ENCODE measurements around the gene PDIA5. TPM values are rescaled to one million over a fixed set of nuclear protein-coding genes. Genes with fewer than 3 reads are reported as not detected.

Gene PDIA5
- total RNA-seq, 1 donor from 2014 or later, result 28.5 TPM

DNA sequence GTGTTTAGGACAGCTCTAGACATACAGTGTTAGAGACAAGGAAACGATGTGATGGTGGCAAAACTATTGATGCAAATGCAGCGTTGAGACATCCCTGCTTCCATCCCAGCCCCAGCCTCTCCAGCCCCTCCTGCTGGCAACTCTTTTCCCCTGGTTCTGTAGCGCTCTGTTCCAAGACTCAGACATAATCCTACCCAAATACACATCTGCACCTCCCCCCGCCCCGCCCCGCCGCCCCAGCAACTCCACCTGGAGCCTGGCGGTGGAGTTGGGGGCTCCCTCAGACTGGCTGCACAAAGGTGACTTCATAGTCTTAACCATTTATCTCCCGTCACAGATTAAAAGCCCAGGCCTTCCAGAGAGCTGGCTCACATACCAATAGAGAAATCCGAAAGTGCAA, 127.7 kb downstream of the PDIA5 start:
- H3K4me1 Mint-ChIP-seq (ENCODE audit: unreplicated experiment), result no peaks in the 10 kb centered on the region
- peaks cover 5% of the 10 kb centered on the region for H3K9me3 Mint-ChIP-seq

DNA sequence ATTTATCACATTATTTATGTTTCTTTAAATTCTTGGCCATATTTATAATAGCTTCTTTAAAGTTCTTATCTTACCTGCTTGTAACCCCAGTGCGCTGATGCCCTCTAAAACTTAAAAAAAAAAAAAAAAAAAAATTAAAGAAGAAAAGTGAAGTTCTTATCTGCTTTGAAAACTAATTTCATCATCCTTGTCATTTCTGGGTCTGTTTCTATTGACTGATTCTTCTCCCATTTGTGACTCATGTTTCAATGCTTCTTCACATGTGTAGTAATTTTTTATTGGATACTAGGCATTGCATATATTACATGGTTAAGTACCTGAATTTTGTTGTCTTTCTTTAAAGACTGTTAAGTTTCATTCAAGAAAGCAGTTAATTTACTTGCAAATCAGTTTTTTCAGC, 131.5 kb downstream of the PDIA5 start:
- TF ChIP-seq, protein P1, sequence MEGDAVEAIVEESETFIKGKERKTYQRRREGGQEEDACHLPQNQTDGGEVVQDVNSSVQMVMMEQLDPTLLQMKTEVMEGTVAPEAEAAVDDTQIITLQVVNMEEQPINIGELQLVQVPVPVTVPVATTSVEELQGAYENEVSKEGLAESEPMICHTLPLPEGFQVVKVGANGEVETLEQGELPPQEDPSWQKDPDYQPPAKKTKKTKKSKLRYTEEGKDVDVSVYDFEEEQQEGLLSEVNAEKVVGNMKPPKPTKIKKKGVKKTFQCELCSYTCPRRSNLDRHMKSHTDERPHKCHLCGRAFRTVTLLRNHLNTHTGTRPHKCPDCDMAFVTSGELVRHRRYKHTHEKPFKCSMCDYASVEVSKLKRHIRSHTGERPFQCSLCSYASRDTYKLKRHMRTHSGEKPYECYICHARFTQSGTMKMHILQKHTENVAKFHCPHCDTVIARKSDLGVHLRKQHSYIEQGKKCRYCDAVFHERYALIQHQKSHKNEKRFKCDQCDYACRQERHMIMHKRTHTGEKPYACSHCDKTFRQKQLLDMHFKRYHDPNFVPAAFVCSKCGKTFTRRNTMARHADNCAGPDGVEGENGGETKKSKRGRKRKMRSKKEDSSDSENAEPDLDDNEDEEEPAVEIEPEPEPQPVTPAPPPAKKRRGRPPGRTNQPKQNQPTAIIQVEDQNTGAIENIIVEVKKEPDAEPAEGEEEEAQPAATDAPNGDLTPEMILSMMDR (conservative IDR thresholded peaks at IDR 0.05), result no peak
- no peak overlapping the region for H3K4me3 Mint-ChIP-seq

More for the DNA sequence above, 127.7 kb downstream of the PDIA5 start:
- Mint-ChIP-seq H3K27ac (no peak overlapping the region), H3K27me3 (no peaks in the 10 kb centered on the region), H3K36me3 (no peaks in the 10 kb centered on the region), H3K4me3 (no peak overlapping the region)
- DNase-seq (ENCODE audit: extremely low spot score, unreplicated experiment), result no peak
- TF ChIP-seq, protein P1 (conservative IDR thresholded peaks at IDR 0.05), result peak; percentile 64

DNA sequence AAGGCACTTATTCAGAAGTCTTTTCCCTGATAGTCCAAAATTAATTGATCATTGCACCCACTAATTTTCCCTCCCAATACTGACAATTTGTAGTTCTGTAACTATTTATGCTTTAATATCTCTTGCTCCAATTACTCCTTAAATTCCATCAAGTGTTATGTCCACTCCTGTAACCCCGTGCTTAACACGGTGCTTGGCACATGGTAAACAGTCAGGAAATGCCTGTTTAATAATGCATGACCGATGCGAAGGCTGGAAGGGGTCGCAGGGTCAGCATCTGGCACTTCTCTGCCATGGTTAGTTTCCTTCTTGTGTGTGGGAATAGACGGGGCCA, 134.4 kb downstream of the PDIA5 start:
- TF ChIP-seq, protein P1 (conservative IDR thresholded peaks at IDR 0.05), result no peak
- H3K9me3 Mint-ChIP-seq, result peaks cover 5% of the 10 kb centered on the region
- peak overlapping the region; percentile 93 for H3K4me3 Mint-ChIP-seq
- no peak for DNase-seq (ENCODE audit: extremely low spot score, unreplicated experiment)
- no peaks in the 10 kb centered on the region for H3K36me3 Mint-ChIP-seq
- peaks cover 4% of the 10 kb centered on the region for H3K4me1 Mint-ChIP-seq (ENCODE audit: unreplicated experiment)
- peak overlapping the region; percentile 89 for H3K27ac Mint-ChIP-seq
- no peaks in the 10 kb centered on the region for H3K27me3 Mint-ChIP-seq

More for the DNA sequence above, 131.5 kb downstream of the PDIA5 start:
- Mint-ChIP-seq H3K9me3 (peaks cover 5% of the 10 kb centered on the region), H3K27me3 (no peaks in the 10 kb centered on the region), H3K27ac (no peak overlapping the region), H3K4me1 (ENCODE audit: unreplicated experiment) (peaks cover 4% of the 10 kb centered on the region), H3K36me3 (no peaks in the 10 kb centered on the region)
- no peak for DNase-seq (ENCODE audit: extremely low spot score, unreplicated experiment)

DNA sequence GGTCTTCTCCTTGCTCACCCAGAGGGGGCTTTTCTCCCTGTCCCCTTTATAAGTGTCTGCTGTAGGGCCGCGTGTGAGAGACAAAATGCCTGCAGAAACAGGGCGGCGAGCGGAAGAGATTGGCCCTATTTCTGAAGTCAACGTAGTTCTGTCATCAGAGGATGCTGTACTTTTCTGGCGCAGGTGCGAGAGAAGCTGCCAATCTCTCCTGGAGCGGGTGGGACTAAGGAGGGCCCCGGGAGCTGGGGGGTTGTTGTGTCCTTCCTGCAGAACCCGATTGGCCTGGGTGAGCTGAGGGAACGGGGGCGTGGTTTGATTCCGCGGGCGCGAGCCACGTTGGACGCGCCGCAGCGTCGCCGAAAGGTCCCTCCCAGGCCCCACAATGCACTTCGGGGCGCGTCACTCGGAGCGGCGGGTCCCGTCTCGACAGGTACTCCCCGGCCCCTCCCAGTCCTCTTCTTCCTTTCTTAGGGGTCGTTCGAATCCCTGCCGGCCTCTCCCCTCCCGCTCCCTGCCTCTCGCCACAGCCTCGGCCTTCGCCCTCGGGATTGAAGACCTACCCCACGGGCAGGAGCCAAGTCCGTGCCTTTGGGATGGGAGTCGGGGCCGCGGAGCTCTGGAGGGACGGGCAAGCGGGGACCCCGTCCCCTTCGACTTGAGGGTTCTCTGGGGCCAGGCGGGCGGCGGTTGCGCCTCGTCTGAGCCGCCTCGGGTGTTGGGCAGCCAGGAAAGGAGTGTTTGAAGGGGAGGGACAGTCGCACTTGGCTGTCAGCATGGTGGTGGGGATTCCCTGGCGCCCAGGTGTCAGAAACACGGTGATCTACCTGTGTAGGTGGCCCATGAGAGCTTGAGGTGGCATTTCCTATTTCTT, 135.0 kb downstream of the PDIA5 start, which contains the start of gene SEC22A:
Gene SEC22A (plus strand): TSS at position 387 of the 871 bp plus-strand sequence. CDS start 7,275 bp downstream, outside the sequence.
- TF ChIP-seq, protein P1 (conservative IDR thresholded peaks at IDR 0.05), result peak; percentile 36
- Mint-ChIP-seq H3K4me3 (peak within 1 kb of the TSS; percentile 93), H3K9me3 (peaks cover 5% of the 10 kb centered on the region), H3K27me3 (no peaks in the 10 kb centered on the region), H3K27ac (peak within 1 kb of the TSS; percentile 89), H3K4me1 (ENCODE audit: unreplicated experiment) (peaks cover 4% of the 10 kb centered on the region), H3K36me3 (no peaks in the 10 kb centered on the region)
- peak; percentile 94 for DNase-seq (ENCODE audit: extremely low spot score, unreplicated experiment)

DNA sequence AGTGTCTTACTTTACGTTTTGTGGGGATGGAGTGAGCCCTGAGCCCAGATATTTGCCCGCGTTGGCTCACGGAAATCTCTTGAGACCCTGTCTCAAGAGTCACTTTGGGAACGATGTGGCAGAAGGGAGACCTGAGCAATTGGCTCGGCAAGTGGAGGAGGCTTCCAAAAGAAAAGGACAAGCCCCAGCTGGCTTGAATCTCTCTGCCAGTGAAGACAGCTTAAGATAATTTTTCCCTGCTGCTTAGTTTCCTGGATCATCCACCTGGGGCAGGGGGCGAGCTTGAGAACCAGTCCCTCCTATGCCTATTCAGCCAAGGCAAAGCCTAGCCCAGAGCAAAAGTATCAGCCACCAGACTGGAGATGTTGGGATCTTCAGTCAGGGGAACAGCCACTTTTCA, 135.6 kb downstream of the PDIA5 start:
- H3K9me3 Mint-ChIP-seq, result peaks cover 5% of the 10 kb centered on the region
- TF ChIP-seq, protein P1 (conservative IDR thresholded peaks at IDR 0.05), result no peak
- no peaks in the 10 kb centered on the region for H3K27me3 Mint-ChIP-seq

More for the DNA sequence above, 135.6 kb downstream of the PDIA5 start:
- peaks cover 4% of the 10 kb centered on the region for H3K4me1 Mint-ChIP-seq (ENCODE audit: unreplicated experiment)
- no peaks in the 10 kb centered on the region for H3K36me3 Mint-ChIP-seq
- no peak for DNase-seq (ENCODE audit: extremely low spot score, unreplicated experiment)
- peak overlapping the region; percentile 89 for H3K27ac Mint-ChIP-seq
- peak overlapping the region; percentile 93 for H3K4me3 Mint-ChIP-seq

Small RNAs within 50 kb of the gene (microRNA-seq; reads per million reads assigned to microRNA genes)
- gene MIR7110, result not detected

Other genes with a start within 250 kb of the PDIA5 start
- gene SEMA5B, start 39.3 kb upstream of the PDIA5 start, total RNA-seq (ENCODE audit: low replicate concordance), result 0.50 and 12.8 TPM in 2 replicates
- gene SEC22A, start 134.9 kb downstream of the PDIA5 start, total RNA-seq (ENCODE audit: low replicate concordance), result 15.6 and 21.5 TPM in 2 replicates

Data from type B pancreatic cell (in vitro differentiated cells).